Dermis blood vessel endothelial cell (primary cell): ENCODE results near the gene SMAD3. TPM values are rescaled to one million over a fixed set of nuclear protein-coding genes. Genes with fewer than 3 reads are reported as not detected.
"Not testable (repeated sequence)": the region's sequence is repeated elsewhere in the genome, so short reads cannot be mapped to it uniquely, and the experiment has no call there.

Experiments
- DNase-seq: peaks from one replicate; pipeline ENCODE4 v3.0.0; 2010
- total RNA-seq: library from RNA; depleted of rRNA; stranded (reverse); fragments of >200 nt; gene quantifications from 2 replicates; pipeline ENCODE4 v1.2.3, GENCODE V29; 2014

SMAD3 gene
- total RNA-seq: 16.5 and 29.9 TPM in 2 replicates

GRCh38 chr15:67065531-67066005 is at the start of gene SMAD3:
Gene SMAD3 (plus strand): TSS chr15:67065602. CDS start chr15:67066155, 553 bp downstream.
- DNase-seq: peak; percentile 94

GRCh38 chr15:67017311-67017710 is 48.1 kb upstream of the SMAD3 start:
- DNase-seq: peak; percentile 40

GRCh38 chr15:67018026-67018425 is 47.4 kb upstream of the SMAD3 start:
- no peak for DNase-seq

- no peak for DNase-seq
Measured at GRCh38 chr15:67018441-67018840, 47.0 kb upstream of the SMAD3 start.

- no peak for DNase-seq
Measured at GRCh38 chr15:67019069-67019468, 46.3 kb upstream of the SMAD3 start.

- DNase-seq: no peak
Measured at GRCh38 chr15:67019884-67020520, 45.4 kb upstream of the SMAD3 start.

GRCh38 chr15:67020668-67021067 is 44.7 kb upstream of the SMAD3 start:
- DNase-seq: not testable (repeated sequence)

- peak; percentile 31 for DNase-seq
Measured at GRCh38 chr15:67021455-67021854, 43.9 kb upstream of the SMAD3 start.

GRCh38 chr15:67022587-67023105 is 42.8 kb upstream of the SMAD3 start:
- no peak for DNase-seq

GRCh38 chr15:67023517-67024313 is 41.7 kb upstream of the SMAD3 start:
- DNase-seq: no peak

- DNase-seq: peak; percentile 92
Measured at GRCh38 chr15:67024314-67024997, 40.9 kb upstream of the SMAD3 start.

GRCh38 chr15:67024998-67025368 is 40.4 kb upstream of the SMAD3 start:
- peak; percentile 42 for DNase-seq

GRCh38 chr15:67025719-67026609 is 39.4 kb upstream of the SMAD3 start:
- DNase-seq: peak; percentile 65

GRCh38 chr15:67026610-67026967 is 38.8 kb upstream of the SMAD3 start:
- DNase-seq: no peak

GRCh38 chr15:67028440-67028839 is 37.0 kb upstream of the SMAD3 start:
- not testable (repeated sequence) for DNase-seq

- DNase-seq: peak; percentile 33
Measured at GRCh38 chr15:67030036-67030762, 35.2 kb upstream of the SMAD3 start.

- DNase-seq: peak; percentile 67
Measured at GRCh38 chr15:67031331-67031730, 34.1 kb upstream of the SMAD3 start.

GRCh38 chr15:67032608-67033007 is 32.8 kb upstream of the SMAD3 start:
- no peak for DNase-seq

- DNase-seq: peak; percentile 44
Measured at GRCh38 chr15:67033012-67033411, 32.4 kb upstream of the SMAD3 start.

GRCh38 chr15:67033571-67034044 is 31.8 kb upstream of the SMAD3 start:
- DNase-seq: peak; percentile 36

- DNase-seq: no peak
Measured at GRCh38 chr15:67035886-67036285, 29.5 kb upstream of the SMAD3 start.
